Stimulated activated CD8-positive, alpha-beta memory T cell treated with anti-CD3 and anti-CD28 coated beads, Interleukin-7, amount 100 ng/mL, for 48 hours (primary cell): Measurements from ENCODE around the gene TRAP1.

Source experiments
- DNase-seq, 2 donors: peaks; one replicate each; pipeline ENCODE4 v3.0.0-alpha.2; 2020; ENCODE audit warnings: low read depth in 1 of 2; ENCODE audit errors: extremely low read depth in 1 of 2

Gene TRAP1

DNA sequence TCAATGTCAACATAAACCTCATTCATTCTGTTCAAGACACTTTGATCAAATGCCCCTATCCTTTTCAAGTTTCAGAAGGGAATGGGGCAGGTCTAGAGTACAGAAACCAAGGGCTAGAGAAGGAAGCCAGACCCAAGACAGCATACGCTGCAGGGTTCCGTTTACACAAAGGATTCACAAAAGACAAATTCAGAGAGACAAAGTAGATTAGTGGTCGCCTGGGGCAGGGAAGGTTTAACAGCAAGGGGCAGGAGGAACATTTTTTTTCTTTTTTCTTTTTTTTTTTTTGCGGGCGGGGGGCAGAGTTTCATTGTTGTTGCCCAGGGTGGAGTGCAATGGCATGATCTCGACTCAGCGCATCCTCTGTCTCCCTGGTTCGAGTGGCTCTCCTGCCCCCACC, 19.9 kb upstream of the TRAP1 start:
- DNase-seq: no peak

DNA sequence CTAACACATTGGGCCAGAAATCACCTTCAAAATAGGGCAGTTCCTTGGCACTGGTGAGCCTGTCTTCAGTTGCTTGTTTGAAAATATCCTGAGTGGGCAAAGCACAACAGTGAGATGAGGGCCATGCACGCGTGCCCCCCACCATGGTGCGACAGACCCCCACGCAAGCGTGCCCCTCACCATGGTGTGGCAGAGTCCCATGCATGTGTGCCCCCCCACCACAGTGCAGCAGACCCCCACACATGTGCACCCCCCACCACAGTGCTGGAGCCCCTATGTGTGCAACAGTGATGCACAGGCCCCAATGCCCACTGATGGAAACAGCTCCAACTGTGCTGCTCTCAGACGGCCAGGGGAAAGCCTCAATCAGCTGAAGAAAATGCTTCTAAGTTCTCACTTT, 18.8 kb upstream of the TRAP1 start:
- no peak for DNase-seq

GRCh38 chr16:3735541-3735940, 18.2 kb upstream of the TRAP1 start:
- no peak for DNase-seq

DNA sequence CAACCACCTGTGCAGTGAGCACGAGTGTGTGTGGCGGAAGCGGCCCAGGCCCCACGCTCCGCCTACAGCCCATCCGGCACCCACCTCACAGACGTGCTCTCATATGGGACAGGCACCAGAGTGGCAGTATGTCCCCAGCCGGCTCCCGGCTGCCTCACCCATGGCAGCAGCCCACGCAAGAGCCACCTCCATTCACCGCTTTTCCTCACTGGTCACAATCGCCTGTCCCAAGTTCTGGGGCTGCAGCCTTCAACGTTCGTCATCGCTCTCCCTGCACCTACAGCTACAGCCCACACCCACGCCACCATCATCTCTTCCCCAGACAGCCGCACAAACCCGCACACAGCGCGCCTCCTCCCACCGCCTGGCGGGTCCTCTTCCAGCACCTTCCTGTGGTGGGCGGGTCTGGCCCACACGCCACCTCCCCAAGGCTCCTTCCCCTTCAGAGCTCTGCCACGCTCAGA, 17.5 kb upstream of the TRAP1 start:
- no peak for DNase-seq

- DNase-seq: no peak
These were observed 16.9 kb upstream of the TRAP1 start for GRCh38 chr16:3734084-3734757.

GRCh38 chr16:3732171-3732570, 14.8 kb upstream of the TRAP1 start:
- no peak for DNase-seq

DNA sequence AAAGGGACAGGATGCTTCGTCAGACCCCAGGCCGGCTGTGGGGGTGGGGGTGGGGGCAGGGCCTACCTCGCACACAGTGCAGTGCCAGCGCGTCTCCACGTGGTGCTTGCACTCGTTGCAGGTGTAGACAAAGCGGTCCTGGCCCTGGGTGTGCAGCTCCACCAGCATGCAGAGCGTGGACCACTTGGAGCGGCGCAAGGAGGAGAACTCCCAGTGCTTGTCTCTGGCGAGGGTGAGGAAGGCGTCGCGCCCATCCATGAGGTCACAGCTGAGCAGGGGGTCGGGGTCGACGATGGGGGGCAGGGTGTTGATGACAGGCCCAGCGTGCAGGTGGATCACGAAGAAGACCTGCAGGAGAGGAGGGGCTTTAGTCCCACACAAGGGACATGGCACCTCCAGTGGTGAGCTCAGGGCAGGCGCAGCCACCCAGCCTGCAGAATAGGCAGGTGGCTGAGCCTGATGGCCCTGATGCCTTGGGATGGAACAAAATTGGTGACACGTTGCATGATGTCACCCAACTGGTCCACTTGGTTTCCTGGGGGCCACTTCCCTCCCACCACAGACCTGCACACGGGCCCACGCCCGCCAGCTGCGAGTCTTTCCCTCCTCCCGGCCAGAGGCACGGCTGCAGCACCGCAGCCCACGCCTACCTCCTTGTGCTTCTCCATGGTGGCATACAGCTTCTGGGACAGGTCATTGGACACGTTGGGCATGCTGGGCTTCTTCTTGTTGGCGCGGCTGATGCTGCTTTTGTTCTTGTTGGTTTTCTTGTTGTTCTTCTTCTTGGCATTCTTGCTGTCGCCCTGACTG, 14.0 kb upstream of the TRAP1 start:
- no peak for DNase-seq

DNA sequence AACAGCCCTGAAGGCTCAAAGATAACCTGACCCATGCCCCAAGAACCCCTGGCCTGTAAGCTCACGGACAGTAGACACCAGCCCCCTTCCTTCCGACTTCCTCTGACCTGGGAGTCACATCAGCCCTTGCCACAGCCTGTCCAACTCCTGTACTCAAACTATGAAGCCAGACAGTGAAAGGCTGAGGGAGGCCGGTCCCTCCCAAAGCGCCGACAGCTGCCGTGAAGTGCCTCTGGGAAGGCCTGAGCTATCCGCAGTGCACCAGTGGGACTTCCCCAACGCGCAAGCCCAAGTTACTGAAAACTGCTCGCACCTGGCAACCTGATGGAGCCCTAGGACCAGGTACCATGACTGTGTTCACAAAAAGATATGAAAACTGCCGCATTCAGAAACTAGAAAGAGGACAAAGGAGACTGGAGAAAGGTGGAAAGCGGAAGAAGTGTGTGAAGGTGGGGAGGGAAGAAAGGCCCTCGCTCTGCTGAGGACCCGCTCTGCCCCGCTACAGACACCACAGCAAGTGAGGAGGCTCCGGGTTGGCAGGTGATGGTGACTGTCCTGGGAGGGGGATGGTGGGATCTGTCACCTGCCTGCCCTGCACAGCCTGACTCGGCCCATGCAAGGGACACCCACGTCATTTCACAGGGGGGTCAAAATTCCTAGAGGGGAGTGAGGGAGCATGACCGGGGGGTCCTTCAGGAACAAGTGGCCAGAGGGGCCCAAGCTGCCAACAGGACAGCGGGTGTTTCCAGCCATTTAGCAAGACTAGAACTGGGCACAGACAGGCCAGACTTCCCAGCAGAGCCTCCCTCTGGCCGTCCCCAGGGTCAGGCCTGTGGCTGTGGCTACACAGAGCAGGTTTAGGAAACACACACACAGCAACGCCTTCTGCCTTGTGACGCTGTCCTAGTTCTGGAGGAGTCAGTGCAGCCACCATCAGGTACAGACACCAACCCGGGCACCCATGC, 13.1 kb upstream of the TRAP1 start:
- DNase-seq: no peak

DNA sequence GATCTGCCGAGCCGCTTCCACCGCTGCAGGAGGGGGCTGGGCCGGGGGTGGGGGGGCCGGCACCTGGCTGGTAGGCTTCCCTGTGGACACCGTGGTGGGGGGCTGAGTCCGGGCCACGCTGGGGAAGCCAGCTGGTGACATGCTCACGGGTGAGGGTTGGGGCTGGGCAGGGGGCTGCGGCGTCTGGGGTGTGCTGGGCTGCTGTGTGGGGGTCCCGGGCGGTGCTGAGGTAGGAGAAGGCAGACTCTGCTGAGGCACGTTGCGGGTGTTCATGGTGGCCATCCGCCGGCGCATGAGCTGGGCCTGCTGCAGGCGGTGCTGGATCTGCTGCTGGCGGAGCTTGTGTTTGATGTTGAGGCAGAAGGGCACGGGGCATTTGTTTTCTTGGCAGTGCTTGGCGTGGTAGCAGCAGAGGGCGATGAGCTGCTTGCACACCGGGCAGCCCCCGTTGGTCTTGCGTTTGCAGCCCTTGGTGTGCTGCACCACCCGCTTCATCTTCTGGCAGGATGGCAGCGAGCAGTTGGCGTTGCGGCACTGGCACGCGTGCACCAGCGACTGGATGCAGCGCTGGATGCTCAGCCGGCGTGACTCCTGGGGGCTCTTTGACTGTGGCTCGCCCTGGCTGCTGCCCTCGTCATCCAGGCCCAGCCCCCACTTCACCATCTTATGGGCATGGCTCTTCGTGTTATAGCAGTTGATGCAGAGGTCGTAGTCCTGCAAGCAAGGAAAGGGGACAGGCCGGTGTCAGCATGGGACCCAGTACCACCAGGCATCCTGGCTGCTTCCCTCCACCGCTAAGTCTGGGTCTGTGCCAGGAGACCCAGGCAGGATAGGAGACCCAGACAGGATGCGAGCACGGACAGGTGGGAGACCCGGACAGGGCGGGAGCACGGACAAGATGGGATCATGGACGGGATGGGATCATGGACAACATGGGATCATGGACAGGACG, 12.1 kb upstream of the TRAP1 start:
- DNase-seq: no peak

GRCh38 chr16:3728424-3729160, 11.3 kb upstream of the TRAP1 start:
- DNase-seq: no peak

DNA sequence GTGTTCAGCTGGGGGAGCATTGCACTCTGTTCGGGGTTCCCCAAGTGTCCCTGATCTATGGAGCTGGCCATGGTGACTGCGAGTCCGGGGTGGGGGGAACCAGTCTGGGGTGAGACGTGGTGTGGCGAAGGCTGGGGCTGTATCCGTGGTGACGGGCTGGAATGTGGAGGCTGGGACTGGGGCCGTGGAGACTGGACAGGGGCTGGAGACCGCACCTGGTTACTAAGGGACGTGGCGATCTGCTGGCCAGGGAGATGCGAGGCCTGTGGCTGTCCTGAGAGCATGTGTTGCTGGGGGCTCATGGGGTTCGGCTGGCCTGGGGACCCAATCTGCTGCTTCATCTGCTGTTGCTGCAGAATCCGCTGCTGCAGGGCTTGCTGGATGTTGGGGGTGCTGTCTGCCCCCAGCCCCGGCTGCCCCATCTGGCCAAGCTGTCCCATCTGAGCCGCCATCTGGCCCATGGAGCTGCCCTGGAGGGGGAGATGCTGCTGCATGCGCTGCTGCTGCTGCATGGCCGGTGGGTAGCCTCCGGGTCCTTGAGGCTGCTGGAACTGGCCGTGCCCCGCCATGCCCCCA, 10.6 kb upstream of the TRAP1 start:
- no peak for DNase-seq

DNA sequence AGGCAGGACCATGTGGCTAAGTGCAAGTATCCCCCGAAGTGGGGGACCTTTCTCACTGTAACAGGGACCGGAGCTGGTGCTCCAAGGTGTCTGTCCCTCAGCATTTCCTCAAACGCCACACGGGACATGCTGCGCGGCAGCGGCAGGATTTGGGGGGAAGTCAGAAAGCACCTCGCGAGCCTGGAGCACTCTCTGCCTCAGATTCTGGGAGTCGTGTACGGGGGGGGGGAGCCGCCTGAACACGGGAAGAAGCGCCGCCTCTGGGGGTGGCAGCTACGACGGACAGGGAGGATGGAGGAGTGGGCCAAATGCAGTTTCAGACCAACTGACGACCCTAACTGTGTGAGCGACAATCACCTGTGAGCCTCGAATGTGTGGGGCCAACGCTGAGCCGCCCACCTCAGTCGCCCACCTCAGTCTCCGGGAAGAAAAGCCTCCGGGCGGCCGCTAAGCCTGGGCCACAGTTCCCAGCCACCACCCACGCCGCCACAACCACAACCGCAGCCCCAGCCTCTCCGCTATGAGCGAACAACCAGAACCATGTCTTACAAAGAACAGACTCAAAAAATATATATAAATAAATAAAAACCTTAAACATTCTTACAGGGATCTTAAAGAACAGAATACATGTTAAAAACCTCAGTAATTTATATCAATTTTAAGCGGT, 8.8 kb upstream of the TRAP1 start:
- DNase-seq: no peak

GRCh38 chr16:3725276-3725675, 8.0 kb upstream of the TRAP1 start:
- no peak for DNase-seq

DNA sequence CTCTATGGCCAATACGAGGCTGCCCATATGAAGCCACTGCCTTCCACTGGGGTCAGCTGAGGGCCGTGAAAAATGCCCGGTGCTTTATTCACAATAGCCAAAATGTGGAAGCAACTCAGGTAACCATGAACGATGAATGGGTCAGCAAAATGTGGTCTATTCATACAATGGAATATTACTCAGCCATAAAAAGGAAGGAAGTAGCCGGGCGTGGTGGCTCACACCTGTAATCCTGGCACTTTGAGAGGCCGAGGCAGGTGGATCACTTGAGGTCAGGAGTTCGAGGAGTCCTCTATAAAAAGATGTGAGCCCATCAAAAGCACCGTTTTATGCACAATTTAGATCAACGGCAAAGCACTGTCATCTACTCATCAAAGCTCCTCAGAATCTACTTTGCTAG, 5.2 kb upstream of the TRAP1 start:
- DNase-seq: no peak

GRCh38 chr16:3720418-3720817, 3.1 kb upstream of the TRAP1 start:
- no peak for DNase-seq

- DNase-seq: no peak
These were observed 1.3 kb upstream of the TRAP1 start for GRCh38 chr16:3718628-3719027.

- DNase-seq: no peak
These were observed 681 bp upstream of the TRAP1 start for GRCh38 chr16:3718019-3718391.

- DNase-seq: peak; percentile 4 to 6
These were observed 491 bp downstream of the TRAP1 start for GRCh38 chr16:3716831-3717234.

- DNase-seq: no peak
These were observed 1.9 kb downstream of the TRAP1 start for GRCh38 chr16:3715430-3715829.
